ENCODE results near the gene REV3L. TPM values are rescaled to one million over a fixed set of nuclear protein-coding genes. Genes with fewer than 3 reads are reported as not detected.
A peak's percentile ranks its signal among the peaks of the same experiment; 100 is the strongest.

Gene REV3L
- polyA plus RNA-seq, 2 of the 4 experiments (the other 2 are of a cell fraction) = 4.1 to 12.4 TPM

DNA sequence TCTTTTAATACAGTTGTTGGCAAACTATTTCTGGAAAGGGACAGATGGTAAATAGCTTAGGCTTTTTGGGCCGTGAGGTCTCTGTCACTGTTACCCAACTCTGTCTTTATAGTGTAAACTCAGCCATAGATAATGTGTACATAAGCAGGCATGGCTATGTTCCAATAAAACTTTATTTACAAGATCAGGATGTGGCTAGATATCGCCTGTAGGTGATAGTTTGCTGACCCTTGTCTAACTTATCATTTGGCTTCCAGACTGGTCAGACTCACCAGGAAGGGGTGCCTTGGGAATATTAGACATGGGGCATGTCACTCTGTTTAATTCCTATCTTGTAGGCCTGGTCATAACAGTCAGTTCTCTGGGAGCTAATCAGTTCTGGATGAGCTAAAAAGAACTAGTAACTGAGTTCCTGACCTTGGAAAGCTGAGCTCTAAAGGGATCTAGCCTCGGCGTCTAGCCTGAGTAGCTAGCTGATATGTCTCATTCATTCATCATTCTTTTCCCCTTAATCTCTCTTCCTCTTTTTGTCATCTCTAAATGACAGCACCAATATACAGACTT, 232.1 kb downstream of the REV3L start:
- CTCF ChIA-PET = interaction anchor here (0.5 to 3.7 kb wide), 2 partner anchors 8 to 372 kb away, joined by 3 to 14 read pairs; a partner anchor contains a TSS
- POLR2A ChIA-PET = no interaction called here
- ATAC-seq (no peak), FAIRE-seq (no peak), DNase-seq (ENCODE audit: low read depth in 1 of 2, low spot score in 1 of 2) (no peak)
- WGBS (ENCODE audit: missing lambda C conversion rate) = 57% methylated on average over 4 of the region's 4 CpGs
- H3K4me3 ChIP-seq = no peak overlapping the region
- H3K9me3 ChIP-seq = no peaks in the 10 kb centered on the region
- no peak overlapping the region for H3K27ac ChIP-seq
- H3K4me2 ChIP-seq = peak overlapping the region; percentile 28; the same call in 1 of the 3 replicates
- H3K4me1 ChIP-seq = peaks cover 6% of the 10 kb centered on the region; the same call in 2 of the 3 replicates
- no peak for TF ChIP-seq EP300 (IDR thresholded peaks at IDR 0.05)
- TF ChIP-seq, protein P1, sequence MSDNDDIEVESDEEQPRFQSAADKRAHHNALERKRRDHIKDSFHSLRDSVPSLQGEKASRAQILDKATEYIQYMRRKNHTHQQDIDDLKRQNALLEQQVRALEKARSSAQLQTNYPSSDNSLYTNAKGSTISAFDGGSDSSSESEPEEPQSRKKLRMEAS (IDR thresholded peaks at IDR 0.05) = no peak
- TF ChIP-seq BHLHE40 (IDR thresholded peaks at IDR 0.05; ENCODE audit: low read depth, low read length) = no peak
- no peak for TF ChIP-seq MAFK (IDR thresholded peaks at IDR 0.05; ENCODE audit: partially characterized antibody)
- TF ChIP-seq PHF8 (IDR thresholded peaks at IDR 0.05; ENCODE audit: borderline replicate concordance, low read depth) = no peak
- TF ChIP-seq, protein P2, sequence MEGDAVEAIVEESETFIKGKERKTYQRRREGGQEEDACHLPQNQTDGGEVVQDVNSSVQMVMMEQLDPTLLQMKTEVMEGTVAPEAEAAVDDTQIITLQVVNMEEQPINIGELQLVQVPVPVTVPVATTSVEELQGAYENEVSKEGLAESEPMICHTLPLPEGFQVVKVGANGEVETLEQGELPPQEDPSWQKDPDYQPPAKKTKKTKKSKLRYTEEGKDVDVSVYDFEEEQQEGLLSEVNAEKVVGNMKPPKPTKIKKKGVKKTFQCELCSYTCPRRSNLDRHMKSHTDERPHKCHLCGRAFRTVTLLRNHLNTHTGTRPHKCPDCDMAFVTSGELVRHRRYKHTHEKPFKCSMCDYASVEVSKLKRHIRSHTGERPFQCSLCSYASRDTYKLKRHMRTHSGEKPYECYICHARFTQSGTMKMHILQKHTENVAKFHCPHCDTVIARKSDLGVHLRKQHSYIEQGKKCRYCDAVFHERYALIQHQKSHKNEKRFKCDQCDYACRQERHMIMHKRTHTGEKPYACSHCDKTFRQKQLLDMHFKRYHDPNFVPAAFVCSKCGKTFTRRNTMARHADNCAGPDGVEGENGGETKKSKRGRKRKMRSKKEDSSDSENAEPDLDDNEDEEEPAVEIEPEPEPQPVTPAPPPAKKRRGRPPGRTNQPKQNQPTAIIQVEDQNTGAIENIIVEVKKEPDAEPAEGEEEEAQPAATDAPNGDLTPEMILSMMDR (IDR thresholded peaks at IDR 0.05) = no peak
- TF ChIP-seq GATA3 (IDR thresholded peaks at IDR 0.05; ENCODE audit: borderline replicate concordance) = no peak
- no peak for TF ChIP-seq RARB (CRISPR knock-in tag; IDR thresholded peaks at IDR 0.05)
- TF ChIP-seq RCOR1 (IDR thresholded peaks at IDR 0.05; ENCODE audit: low read depth, low read length) = no peak
- TF ChIP-seq FOSL2 (IDR thresholded peaks at IDR 0.05) = no peak
- no peak for TF ChIP-seq FOSL2 (CRISPR knock-in tag; IDR thresholded peaks at IDR 0.05)

Other genes with a start within 250 kb of the REV3L start
- 9.9 and 11.6 TPM in 2 replicates for gene TRAF3IP2, start 122.7 kb upstream of the REV3L start, polyA plus RNA-seq (2011; rRNA removed)
- gene TRAF3IP2, start 122.7 kb upstream of the REV3L start, polyA plus RNA-seq (2017; fragmentation: RNase III; extraction: RNeasy Plus Mini Kit Qiagen cat#74134 plus additional on column Dnase treatment) = 5.9 to 7.2 TPM (median 5.9 TPM) in 3 replicates

Measured in A549 (cell line).